HT1080 (cell line): ENCODE results near the gene TMEM63B. TPM values are rescaled to one million over a fixed set of nuclear protein-coding genes. Genes with fewer than 3 reads are reported as not detected.

Source experiments
- DNase-seq: peaks from one replicate; pipeline ENCODE4 v3.0.0-alpha.2; 2015; ENCODE audit warnings: low read depth
- total RNA-seq: library from RNA; depleted of rRNA; stranded (reverse); fragments of >200 nt; shearing (Covaris generic); gene quantifications from 2 replicates; pipeline ENCODE4 v1.2.3, GENCODE V29; 2014

Gene TMEM63B
- total RNA-seq, 1 experiment from 2014 or later, result 19.1 TPM

DNA sequence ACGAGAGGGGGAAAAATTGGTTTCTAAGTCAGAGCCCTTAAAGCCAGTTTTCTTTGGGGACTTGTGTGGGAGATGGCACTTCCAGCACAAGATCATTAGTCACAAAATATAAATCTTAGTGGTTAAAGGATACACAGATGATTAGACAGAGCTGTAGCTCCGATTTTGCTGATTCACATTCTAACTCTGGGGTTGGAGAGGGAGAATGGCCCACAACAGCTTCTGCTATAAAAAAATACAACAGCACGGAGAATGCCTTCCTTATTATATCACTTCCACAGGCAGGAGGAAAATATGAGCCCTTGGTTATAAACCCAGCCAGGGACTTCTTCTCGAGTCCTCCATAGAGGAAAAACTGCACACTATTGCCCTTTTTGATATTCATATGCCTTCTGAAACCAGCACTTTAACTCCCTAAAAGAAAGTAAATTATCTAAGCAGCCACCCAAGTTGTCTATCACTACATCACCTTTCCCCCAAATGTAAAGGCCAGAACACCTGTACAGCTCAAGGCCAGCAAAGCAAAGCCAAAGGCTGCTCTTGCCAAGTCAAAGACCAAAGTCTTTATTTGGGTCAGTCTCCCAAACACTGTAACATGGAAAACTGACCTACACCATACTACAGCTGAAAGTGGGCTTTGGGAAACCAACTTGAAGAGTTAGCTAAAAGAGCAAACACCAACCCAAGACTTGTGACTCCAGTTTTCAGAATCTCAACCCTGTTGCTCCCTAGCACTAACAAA, 10.5 kb upstream of the TMEM63B start:
- DNase-seq, result peak; percentile 93

DNA sequence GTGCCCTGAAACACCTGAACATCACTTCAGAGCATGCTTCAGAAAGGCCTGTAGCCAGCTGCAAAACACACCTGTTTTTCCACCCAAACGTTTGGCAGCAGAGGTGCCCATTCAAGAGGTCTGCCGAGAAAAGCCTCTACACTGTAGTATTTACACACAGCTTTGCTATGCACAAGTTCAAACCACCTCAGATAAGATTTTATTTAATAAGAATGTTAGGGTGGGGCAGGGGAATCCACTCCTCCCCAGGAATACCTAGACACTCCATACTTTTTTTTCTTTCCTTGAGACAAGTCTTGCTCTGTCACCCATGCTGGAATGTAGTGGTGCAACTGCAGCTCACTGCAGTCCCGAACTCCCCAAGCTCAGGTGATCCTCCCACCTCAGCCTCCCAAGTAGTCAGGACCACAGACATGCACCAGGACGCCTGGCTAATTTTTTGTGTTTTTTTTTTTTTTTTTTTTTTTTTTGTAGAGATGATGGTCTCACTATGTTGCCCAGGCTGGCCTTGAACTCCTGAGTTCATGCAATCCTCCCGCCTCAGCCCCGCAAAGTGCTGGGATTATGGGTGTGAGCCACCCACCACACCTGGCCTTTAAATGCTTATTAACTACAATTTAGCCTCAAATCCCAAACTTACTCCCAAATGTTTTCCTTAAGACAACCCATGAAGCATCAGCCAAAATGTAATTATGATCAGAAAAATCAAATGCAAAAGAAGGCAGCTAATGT, 9.8 kb upstream of the TMEM63B start:
- DNase-seq, result peak; percentile 48

DNA sequence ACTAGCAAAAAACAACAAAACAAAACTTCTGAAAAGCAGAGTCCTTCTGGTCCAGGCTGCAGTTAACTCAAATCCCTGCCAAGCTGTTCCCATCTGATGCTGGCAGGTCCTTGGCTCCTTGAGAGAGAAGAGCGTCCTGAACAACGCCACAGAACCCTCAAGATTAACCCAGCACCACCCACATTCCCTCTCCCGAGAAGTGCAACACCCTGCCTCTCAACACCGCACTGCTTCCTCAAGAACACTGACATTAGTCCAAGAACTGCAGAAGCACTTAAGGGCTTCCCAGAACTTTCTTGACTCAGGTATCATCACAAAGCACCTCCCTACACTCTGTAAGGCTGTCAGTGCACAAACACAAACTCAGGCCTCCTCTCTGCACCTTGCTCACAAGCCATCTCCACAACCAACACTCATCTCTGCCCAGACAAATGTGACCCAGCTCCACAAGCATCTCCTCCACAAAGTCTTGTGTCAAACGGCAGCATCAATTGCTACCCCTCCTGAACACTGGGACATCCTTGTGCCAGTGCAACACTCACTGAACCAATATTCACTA, 7.6 kb upstream of the TMEM63B start:
- DNase-seq, result no peak

DNA sequence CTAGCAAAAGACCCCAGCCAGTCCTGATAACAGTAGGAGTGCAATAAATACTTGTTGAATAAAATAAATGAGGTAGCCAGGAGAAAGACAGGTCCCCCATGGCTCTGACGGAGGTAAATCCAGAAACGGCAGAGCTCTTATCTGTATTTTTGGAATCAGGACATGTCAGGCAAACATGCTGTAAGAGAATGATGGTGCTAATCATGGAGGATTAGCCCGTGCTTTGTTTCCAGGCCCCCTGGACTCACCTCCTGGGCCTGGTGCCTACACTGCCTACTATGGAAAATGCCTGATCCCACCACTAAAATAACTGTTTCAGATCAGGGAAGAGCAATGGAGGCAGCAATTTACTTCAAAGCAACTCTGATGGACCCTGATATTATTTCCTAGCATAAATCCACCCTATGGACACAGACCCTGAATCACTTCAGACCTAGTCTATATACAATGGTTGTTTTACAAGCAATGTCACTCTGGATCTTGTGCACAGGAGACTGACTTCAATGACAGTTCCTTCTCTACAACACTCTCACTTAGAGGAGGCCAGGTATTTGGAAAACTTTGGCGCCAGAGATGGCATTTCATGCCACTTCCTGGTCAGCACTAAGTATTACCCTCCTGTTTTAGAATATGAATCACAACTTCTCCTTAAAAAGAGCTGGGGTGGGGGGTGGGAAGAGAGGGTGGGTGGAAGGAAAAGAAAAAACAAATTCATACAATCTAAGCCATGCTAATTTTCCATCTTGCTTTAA, 6.5 kb upstream of the TMEM63B start:
- DNase-seq, result no peak

DNA sequence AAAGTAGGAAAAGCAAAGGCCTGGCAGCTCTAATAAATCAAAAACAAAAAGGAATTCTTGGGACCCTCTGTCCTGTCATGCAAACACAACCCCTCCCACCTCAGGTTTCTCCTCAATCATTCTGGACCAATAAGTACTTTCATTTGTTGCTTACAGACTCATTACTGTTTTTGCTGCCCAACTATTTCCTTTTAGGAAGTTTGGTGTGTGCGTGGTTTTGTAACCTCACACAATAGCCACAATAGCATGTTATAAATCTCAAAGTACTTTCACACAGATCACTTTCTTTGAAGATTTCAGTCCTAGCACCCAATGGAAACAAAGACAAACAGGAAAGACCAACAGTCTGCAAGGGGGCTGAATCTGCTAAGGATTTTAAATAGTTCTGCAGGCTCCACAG, 4.6 kb upstream of the TMEM63B start:
- DNase-seq, result peak; percentile 52

DNA sequence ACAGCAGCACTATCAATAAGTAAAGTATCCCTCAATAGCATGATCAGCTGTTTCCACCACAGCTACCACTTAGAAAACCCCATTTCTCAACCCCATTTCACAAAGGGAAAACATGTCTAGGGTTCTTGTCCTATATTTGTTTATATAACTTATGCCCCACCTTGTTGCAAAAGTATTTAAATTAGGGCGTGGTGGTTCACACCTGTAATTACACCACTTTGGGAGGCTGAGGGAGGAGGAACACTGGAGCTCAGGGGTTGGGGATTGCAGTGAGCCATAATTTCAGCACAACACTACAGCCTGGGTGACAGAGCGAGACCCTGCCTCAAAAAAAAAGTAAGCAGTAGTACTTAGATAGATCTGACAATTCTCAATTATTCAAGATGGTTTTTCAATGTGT, 3.8 kb upstream of the TMEM63B start:
- DNase-seq, result no peak

DNA sequence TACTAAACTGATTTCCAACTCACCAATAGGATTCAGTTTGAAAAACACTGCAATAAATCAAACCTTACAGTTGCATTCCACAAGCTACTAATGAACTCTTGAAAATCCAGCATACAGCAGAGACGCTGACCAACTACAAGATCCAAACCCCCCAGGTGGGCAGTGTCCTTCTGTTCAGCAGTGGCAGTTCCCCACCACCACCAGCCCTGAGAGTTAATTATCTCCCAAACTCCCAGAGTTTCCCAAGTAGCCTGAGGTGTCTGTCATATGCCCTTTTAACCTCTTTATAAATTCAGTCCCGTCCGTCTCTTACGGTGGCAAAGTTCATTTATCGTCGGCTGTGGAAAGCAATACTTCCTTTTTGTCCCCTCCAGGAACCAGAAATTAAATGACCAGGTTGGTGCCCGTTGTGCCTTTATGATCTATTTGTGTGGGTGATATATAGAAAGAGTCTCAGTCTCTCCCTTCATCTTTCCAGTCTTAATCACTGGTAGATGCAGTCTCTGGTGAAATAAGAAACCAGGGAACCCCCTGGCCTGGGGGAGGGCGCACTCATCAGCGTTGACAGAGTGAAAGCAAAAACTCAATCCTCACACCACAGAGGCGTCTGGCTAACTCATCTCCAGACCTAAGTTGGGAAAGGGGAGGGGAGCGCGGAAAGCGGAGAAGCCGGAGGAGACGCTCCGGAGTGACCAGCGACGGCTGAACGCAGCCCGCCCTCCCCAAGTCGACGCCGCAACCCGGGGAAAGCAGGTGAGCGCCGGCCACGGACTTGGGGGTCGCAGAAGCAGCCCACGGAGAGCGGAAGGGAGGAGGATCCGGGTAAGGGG, 819 bp upstream of the TMEM63B start:
- peak; percentile 68 for DNase-seq

DNA sequence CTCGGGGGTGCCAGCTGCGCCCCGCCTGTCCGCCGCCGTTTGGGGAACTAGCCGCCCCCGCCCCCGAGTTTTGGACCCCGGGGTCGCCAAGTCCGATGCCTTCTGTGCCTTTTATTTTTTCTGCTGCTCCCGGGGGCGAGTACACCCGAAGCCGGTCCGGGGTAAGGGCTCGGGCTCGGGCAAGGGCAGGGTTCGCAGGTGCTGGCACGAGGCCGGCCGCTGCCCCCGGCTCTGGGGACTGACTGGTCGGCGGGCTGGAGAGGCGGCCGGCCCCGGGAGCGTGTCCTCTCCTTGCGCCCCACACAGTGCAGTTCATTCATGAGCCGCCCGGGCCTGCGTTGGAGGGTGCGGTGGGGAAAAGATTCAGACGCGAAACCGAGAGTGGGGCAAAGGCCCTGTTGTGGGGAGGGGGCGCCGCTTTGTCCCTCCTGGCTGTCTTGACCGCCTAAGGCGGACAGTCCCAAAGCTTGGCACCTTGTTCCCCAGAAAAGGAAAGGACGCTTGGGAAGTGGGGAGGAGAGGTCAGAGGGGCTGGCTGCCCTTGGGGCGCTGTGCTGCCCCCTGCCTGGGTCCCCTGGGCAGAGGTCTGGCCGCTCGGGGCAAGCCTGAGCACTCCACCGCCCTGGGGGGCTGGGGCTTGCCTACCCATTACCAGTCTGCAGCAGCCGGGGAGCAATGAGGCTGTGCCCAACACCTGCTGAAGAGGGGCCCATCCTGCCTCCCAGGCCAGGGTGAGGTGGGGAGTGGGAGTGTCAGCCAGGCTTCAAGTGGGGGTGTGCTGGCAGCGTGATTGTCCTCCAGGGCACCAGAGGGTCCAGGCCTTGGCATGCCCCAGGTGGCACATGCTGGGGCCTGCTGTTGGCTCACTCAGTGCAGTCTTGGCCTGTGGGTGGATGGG, 915 bp downstream of the TMEM63B start:
- DNase-seq, result no peak

DNA sequence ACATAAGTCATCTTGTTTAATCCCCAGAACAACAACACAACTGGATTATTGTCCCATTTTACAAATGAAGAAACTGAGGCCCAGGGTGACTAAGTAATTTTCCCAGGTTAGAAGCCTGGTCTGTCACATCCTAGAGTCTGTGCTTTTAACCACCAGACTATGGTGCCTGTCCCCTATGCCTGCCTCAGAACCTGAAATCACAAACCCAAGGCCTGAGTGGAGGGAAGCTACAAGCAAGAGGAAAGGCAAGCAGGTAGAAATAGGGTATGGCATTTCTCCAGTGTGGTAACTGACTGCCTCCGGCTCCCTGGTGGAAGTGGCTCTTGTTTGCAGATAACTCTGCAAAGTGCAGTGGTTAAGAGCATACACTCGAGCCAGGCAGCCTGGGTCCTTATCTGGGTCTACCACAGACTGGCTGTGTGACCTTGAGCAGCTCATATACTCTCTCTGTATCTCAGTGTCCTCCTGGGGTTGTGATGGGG, 2.5 kb downstream of the TMEM63B start:
- DNase-seq, result no peak

DNA sequence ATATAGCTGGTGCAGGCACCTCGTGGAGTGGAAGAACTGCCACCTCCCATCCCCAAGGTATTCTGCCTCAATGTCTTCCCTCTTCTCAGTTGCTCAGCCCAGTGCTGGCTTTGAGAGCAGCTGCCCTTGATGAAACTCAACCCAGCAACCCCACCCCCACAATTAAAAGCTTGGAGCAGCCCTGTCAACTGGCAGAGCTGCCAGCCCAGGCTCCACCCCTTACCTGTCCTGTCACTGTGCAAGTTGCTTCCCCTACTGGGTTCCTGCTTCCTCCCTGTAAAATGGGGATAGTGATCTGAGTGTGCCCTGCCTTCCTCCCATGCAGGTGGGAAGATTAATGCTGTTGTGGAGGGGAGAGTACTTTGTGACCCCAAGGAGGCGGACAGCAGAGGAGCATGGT, 4.5 kb downstream of the TMEM63B start:
- DNase-seq, result no peak

DNA sequence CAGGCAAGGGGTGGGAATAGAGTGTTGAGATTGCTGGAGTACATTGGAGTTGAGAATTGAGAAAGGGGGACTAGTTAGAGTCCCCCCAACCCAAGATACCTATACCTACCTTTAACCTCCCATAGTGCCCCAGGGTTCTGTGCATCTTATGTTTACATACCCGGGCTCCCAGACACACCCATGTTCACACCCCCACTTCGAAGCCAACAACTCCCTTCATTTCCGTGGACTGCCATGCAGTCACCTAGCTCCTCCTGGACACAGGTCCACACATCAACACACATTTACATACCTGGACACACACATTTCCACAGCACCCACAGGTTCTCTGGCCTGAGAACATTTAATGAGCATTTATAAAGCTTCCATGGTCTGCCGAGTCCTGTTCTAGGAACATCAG, 5.1 kb downstream of the TMEM63B start:
- no peak for DNase-seq

DNA sequence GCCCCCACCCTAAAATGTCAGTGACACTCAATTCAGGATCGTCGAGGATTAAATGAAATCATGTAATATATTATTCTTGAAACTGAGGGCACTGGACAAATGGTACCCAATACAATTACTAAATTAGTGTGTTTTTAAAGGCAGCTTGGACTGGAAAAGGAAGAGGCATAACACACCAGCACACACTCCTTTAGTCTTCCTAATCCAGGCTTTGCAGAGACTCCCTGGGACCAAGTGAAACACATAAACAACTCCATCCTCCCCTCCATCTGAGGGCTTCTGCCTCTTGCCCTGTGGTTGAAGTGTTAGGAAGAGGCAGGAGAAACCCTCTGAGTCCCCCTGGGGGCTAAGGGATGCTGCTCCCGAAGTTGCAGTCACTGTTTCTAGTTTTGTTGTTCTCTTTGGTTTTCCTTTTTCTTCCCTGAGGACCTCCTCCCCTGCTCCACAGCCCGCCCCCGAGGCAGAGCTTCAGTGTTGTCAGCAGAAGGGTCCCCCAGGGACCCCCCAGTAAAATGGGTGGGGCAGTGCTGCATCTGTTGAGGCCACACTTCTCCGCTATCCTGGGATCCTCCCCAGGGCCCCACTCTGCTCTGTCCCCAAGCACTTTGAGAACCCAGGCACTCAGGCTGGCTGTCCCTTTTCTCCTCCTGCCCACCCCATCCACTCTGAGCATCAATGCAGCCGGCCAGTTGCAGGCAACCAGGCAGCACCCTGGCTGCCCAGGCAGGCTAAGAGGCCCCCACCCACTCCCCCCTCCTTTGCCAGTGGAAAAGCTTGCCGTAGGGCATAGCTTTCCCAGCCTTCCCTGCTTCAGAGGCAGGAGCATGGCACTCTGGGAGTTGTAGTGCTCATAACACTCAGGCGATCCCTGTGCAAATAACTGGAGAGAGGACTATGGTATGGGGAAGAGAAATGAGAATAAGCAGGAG, 5.9 kb downstream of the TMEM63B start:
- DNase-seq, result peak; percentile 39

DNA sequence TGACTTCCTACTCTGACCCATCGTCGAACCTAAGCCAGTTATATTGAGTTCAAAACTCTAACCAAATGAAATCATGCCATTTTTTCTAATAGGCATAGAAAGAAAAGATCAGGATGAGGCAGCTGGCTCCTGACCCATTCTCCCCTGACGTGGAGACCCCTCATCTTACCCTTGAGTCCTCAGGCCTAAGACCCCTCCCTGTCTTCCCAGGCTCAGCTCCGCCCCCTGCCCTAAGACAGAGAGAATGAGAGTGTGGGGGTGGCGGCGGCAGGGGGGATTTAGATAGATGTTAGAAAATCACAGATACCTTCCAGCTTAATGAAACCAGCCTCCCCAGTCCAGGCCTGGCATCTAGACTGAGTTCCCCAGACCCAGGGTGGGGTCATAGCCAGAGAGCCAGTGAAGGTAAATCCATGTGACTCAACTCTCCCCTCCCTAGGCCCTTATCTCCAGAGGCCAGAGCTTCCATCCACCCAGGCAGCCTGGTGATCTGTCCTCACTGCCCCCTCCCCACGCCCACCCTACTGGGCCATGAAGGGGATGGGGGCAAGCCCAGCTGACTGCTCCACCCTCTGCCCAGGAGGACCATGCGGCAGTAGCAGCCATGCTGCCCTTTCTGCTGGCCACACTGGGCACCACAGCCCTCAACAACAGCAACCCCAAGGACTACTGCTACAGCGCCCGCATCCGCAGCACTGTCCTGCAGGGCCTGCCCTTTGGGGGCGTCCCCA, 6.8 kb downstream of the TMEM63B start:
- DNase-seq, result no peak

DNA sequence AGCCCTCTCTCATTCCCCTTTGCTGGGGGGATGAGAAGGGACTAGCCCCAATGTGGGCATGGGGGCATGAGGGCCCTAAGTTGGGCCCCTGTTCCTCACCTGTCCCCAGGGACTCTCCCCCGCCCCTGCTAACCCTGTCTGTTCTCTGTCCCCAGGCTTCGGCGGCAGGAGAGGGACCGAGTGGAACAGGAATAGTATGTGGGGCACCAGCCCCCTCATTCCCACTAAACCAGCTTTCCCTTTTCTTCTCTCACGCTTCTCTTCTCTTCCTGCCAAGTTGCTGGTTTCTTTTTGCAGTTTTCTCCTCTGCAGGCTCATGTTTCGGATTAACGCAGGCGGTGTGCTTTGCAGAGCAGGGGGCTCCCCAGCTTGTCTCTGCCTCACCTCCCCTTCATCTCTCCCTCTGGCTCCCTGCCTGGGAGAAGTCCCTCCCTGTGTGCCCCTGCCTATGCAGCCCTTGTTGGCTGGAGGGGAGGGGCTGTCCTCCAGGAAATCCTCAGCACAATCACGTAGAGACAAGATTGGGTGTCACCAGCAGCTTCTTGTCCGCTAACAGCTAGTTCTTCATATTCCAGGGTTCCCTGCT, 7.9 kb downstream of the TMEM63B start:
- no peak for DNase-seq

DNA sequence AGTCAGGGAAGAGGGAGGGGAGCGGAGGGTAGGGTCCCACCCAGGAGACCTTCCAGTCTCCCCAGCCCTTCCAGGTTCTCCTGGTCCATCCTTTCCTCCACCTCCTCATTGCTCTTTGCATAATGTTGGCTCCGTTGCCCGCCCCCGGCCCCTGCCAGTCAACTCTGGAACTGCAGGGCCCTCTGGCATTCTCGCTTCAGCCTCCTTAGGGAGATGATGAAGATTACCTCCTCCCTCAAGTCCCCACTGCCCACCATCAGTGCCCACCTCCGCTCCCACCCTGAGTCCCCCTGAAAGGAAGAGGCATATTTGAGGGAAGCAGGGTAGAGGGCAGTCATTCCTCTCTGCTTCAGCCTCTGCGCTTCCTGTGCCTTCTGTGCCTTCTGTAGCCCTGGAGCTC, 8.5 kb downstream of the TMEM63B start:
- no peak for DNase-seq

DNA sequence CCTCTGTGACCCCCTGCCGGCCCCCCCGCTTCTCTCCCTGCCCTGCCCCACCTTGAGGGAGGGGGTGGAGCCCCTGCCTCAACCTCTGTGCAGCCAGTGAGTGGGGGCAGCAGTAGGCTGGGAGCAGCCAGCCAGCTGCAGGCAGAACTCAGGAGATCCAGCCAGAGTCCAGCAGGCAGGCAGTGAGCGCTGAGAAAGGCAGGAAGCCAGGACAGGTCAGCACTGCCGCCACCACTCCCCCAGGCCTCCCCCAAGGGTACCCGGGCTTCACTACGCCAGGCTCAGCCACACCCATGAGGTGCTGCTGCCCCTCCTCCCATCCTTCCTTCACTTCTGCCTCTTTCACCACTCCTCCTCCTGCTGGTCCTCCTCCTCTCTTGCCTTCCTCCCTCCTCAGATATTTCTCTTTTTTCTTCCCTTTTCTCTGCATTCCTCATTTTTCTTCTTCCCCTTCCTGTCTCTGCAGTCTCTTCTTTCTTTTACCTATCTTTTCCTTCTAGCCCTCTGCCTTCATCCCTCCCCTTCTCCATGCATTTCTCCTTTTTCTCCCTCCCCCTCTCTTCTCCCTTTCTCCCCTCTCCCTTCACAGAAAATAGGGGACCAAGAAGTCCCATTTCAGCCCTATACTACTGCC, 11.5 kb downstream of the TMEM63B start:
- no peak for DNase-seq

DNA sequence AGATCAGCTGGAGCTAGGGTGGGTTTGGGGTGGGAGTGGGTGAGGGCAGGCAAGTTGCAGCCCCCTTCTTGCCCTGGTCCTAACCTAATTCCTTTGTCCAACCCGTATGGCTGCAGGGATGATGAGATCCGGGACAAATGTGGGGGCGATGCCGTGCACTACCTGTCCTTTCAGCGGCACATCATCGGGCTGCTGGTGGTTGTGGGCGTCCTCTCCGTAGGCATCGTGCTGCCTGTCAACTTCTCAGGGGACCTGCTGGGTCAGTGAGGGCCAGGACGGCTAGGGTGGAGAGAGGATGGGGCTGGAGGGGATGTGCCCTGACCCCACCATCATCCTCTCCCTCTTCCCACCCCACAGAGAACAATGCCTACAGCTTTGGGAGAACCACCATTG, 12.0 kb downstream of the TMEM63B start:
- no peak for DNase-seq
